ENCODE measurements around the gene NEO1.
A peak's percentile ranks its signal among the peaks of the same experiment; 100 is the strongest.

NEO1 gene

GRCh38 chr15:73329501-73330200 lies 277.4 kb downstream of the NEO1 start:
- DNase-seq (ENCODE audit: low read depth, low spot score) = no peak

- no peak for DNase-seq (ENCODE audit: low read depth, low spot score)
These were observed 278.2 kb downstream of the NEO1 start for GRCh38 chr15:73330206-73331051.

GRCh38 chr15:73331501-73331900 lies 279.2 kb downstream of the NEO1 start:
- no peak for DNase-seq (ENCODE audit: low read depth, low spot score)

- DNase-seq (ENCODE audit: low read depth, low spot score) = no peak
These were observed 280.0 kb downstream of the NEO1 start for GRCh38 chr15:73331991-73332925.

GRCh38 chr15:73333001-73333400 lies 280.7 kb downstream of the NEO1 start:
- no peak for DNase-seq (ENCODE audit: low read depth, low spot score)

- DNase-seq (ENCODE audit: low read depth, low spot score) = no peak
These were observed 281.8 kb downstream of the NEO1 start for GRCh38 chr15:73334086-73334485.

- no peak for DNase-seq (ENCODE audit: low read depth, low spot score)
These were observed 282.8 kb downstream of the NEO1 start for GRCh38 chr15:73335026-73335425.

GRCh38 chr15:73335471-73335870 lies 283.2 kb downstream of the NEO1 start:
- no peak for DNase-seq (ENCODE audit: low read depth, low spot score)

GRCh38 chr15:73336756-73337155 lies 284.5 kb downstream of the NEO1 start:
- no peak for DNase-seq (ENCODE audit: low read depth, low spot score)

GRCh38 chr15:73337187-73337586 lies 284.9 kb downstream of the NEO1 start:
- DNase-seq (ENCODE audit: low read depth, low spot score) = no peak

- DNase-seq (ENCODE audit: low read depth, low spot score) = no peak
These were observed 285.8 kb downstream of the NEO1 start for GRCh38 chr15:73338058-73338457.

- DNase-seq (ENCODE audit: low read depth, low spot score) = no peak
These were observed 286.5 kb downstream of the NEO1 start for GRCh38 chr15:73338606-73339374.

- DNase-seq (ENCODE audit: low read depth, low spot score) = no peak
These were observed 288.4 kb downstream of the NEO1 start for GRCh38 chr15:73340502-73341192.

GRCh38 chr15:73341886-73342600 lies 289.8 kb downstream of the NEO1 start:
- no peak for DNase-seq (ENCODE audit: low read depth, low spot score)

- DNase-seq (ENCODE audit: low read depth, low spot score) = peak; percentile 33
These were observed 291.8 kb downstream of the NEO1 start for GRCh38 chr15:73344056-73344455.

- no peak for DNase-seq (ENCODE audit: low read depth, low spot score)
These were observed 293.4 kb downstream of the NEO1 start for GRCh38 chr15:73345658-73346057.

- peak; percentile 78 for DNase-seq (ENCODE audit: low read depth, low spot score)
These were observed 294.6 kb downstream of the NEO1 start for GRCh38 chr15:73346735-73347312.

GRCh38 chr15:73349191-73349590 lies 296.9 kb downstream of the NEO1 start:
- DNase-seq (ENCODE audit: low read depth, low spot score) = no peak

GRCh38 chr15:73352082-73352481 lies 299.8 kb downstream of the NEO1 start:
- peak; percentile 64 for DNase-seq (ENCODE audit: low read depth, low spot score)
